ENCODE measurements around the gene EEFSEC. TPM values are rescaled to one million over a fixed set of nuclear protein-coding genes. Genes with fewer than 3 reads are reported as not detected.

The EEFSEC gene
- total RNA-seq, 6 donors from 2014 or later = 14.9 to 38.8 (median 17.9) TPM

- no peak for ATAC-seq (ENCODE audit: low FRiP score in 2 of 2)
- H3K4me1 ChIP-seq = peaks cover 0 to 3% (median 0%) of the 10 kb centered on the region in 4 donors
- peaks cover 0 to 20% (median 9%) of the 10 kb centered on the region in 4 donors for H3K36me3 ChIP-seq
- no peak for TF ChIP-seq POLR2AphosphoS5 (IDR thresholded peaks at IDR 0.05)
- TF ChIP-seq POLR2A (IDR thresholded peaks at IDR 0.05) = no peak
- WGBS, 2 donors = 92 to 93% methylated on average over 8 of the region's 8 CpGs
- H3K9me3 ChIP-seq = peaks cover 0 to 10% (median 7%) of the 10 kb centered on the region in 4 donors
- DNase-seq = no peak
- H3K27me3 ChIP-seq = no peaks in the 10 kb centered on the region
- no peak overlapping the region for H3K27ac ChIP-seq
- no peak overlapping the region for H3K4me3 ChIP-seq
Observed at GRCh38 chr3:128263118-128263517, 109.8 kb downstream of the EEFSEC start.

GRCh38 chr3:128263946-128264345, 110.7 kb downstream of the EEFSEC start:
- H3K27ac ChIP-seq = no peak overlapping the region
- H3K9me3 ChIP-seq = peaks cover 0 to 10% (median 7%) of the 10 kb centered on the region in 4 donors
- H3K4me3 ChIP-seq = no peak overlapping the region
- DNase-seq (no peak), ATAC-seq (ENCODE audit: low FRiP score in 2 of 2) (no peak)
- peaks cover 0 to 3% (median 0%) of the 10 kb centered on the region in 4 donors for H3K4me1 ChIP-seq
- H3K27me3 ChIP-seq = no peaks in the 10 kb centered on the region
- 95 to 98% methylated on average over 6 of the region's 6 CpGs for WGBS, 2 donors
- TF ChIP-seq CTCF (IDR thresholded peaks at IDR 0.05) (no peak), POLR2AphosphoS5 (IDR thresholded peaks at IDR 0.05) (no peak), POLR2A (IDR thresholded peaks at IDR 0.05) (no peak), EP300 (IDR thresholded peaks at IDR 0.05) (no peak)
- peaks cover 0 to 20% (median 9%) of the 10 kb centered on the region in 4 donors for H3K36me3 ChIP-seq

- ATAC-seq (ENCODE audit: low FRiP score in 2 of 2) = no peak
- H3K9me3 ChIP-seq = no peaks in the 10 kb centered on the region
- no peak for DNase-seq
- H3K4me3 ChIP-seq = no peak overlapping the region
- H3K36me3 ChIP-seq = peaks cover 0 to 20% (median 11%) of the 10 kb centered on the region in 4 donors
- WGBS, 2 donors = 38 to 44% methylated on average over 1 of the region's 1 CpG
- peaks cover 0 to 3% (median 0%) of the 10 kb centered on the region in 4 donors for H3K4me1 ChIP-seq
- no peak for TF ChIP-seq EP300 (IDR thresholded peaks at IDR 0.05)
- TF ChIP-seq CTCF (IDR thresholded peaks at IDR 0.05) = no peak
- no peak for TF ChIP-seq POLR2AphosphoS5 (IDR thresholded peaks at IDR 0.05)
- TF ChIP-seq POLR2A (IDR thresholded peaks at IDR 0.05) = no peak
- no peaks in the 10 kb centered on the region for H3K27me3 ChIP-seq
- H3K27ac ChIP-seq = no peak overlapping the region
Observed at GRCh38 chr3:128266453-128266852, 113.2 kb downstream of the EEFSEC start.

- no peak overlapping the region for H3K27ac ChIP-seq
- peaks cover 0 to 27% (median 13%) of the 10 kb centered on the region in 4 donors for H3K36me3 ChIP-seq
- no peak for TF ChIP-seq EP300 (IDR thresholded peaks at IDR 0.05)
- TF ChIP-seq CTCF (IDR thresholded peaks at IDR 0.05) = no peak
- no peak for TF ChIP-seq POLR2AphosphoS5 (IDR thresholded peaks at IDR 0.05)
- TF ChIP-seq POLR2A (IDR thresholded peaks at IDR 0.05) = no peak
- no peak overlapping the region for H3K4me3 ChIP-seq
- WGBS, 2 donors = 66 to 70% methylated on average over 4 of the region's 4 CpGs
- ATAC-seq (ENCODE audit: low FRiP score in 2 of 2) = no peak
- DNase-seq = no peak
- H3K27me3 ChIP-seq = no peaks in the 10 kb centered on the region
- H3K9me3 ChIP-seq = no peaks in the 10 kb centered on the region
- peaks cover 0 to 3% (median 0%) of the 10 kb centered on the region in 4 donors for H3K4me1 ChIP-seq
Observed at GRCh38 chr3:128267541-128267940, 114.3 kb downstream of the EEFSEC start.

- no peak for ATAC-seq (ENCODE audit: low FRiP score in 2 of 2)
- H3K36me3 ChIP-seq = peaks cover 0 to 28% (median 16%) of the 10 kb centered on the region in 4 donors
- peaks cover 0 to 3% (median 0%) of the 10 kb centered on the region in 4 donors for H3K4me1 ChIP-seq
- no peaks in the 10 kb centered on the region for H3K27me3 ChIP-seq
- whole genome bisulfite sequencing, 2 donors = 84 to 91% methylated on average over 10 to 11 of the region's 11 CpGs
- H3K9me3 ChIP-seq = no peaks in the 10 kb centered on the region
- no peak overlapping the region for H3K4me3 ChIP-seq
- DNase-seq = peak in 1 of 2 donors; percentile 60
- no peak overlapping the region for H3K27ac ChIP-seq
- no peak for TF ChIP-seq CTCF (IDR thresholded peaks at IDR 0.05)
- no peak for TF ChIP-seq EP300 (IDR thresholded peaks at IDR 0.05)
- TF ChIP-seq POLR2A (IDR thresholded peaks at IDR 0.05) = no peak
- no peak for TF ChIP-seq POLR2AphosphoS5 (IDR thresholded peaks at IDR 0.05)
Observed at GRCh38 chr3:128269006-128269775, 115.9 kb downstream of the EEFSEC start.
